Omental fat pad (tissue), 4 donors: Measurements from ENCODE around the gene POLD2. TPM values are rescaled to one million over a fixed set of nuclear protein-coding genes. Genes with fewer than 3 reads are reported as not detected.

ENCODE experiments used
- ATAC-seq: fragments of 150-250 bp; one replicate; pipeline ENCODE4 v1.9.1; 2016; ENCODE audit warnings: mild to moderate bottlenecking, moderate library complexity; ENCODE audit not compliant: low FRiP score
- DNase-seq: peaks from one replicate; pipeline ENCODE4 v3.0.0-alpha.2; 2019; ENCODE audit warnings: low spot score
- CTCF ChIP-seq, 3 donors: fragments of 450-650 bp; IDR thresholded peaks; one replicate each; pipeline ENCODE4 v1.5.1; 2016 to 2017; ENCODE audit warnings: antibody characterized with exemption in 3 of 3, mild to moderate bottlenecking in 3 of 3, moderate library complexity in 2 of 3
- total RNA-seq, 4 donors: library from RNA; depleted of rRNA; stranded (reverse); fragments of >200 nt; gene quantifications; one replicate each; pipeline ENCODE4 v1.1.0, GENCODE V29; 2016

The POLD2 gene
- total RNA-seq, 4 donors from 2014 or later: 41.9 to 71.3 (median 44.2) TPM

GRCh38 chr7:44116087-44116788, 7.1 kb downstream of the POLD2 start:
- no peak for ATAC-seq
- DNase-seq: no peak
- TF ChIP-seq CTCF (IDR thresholded peaks at IDR 0.05): no peak

- DNase-seq (no peak), ATAC-seq (no peak)
- TF ChIP-seq CTCF (IDR thresholded peaks at IDR 0.05): no peak
Observed at GRCh38 chr7:44114586-44115310, 8.6 kb downstream of the POLD2 start.

- no peak for TF ChIP-seq CTCF (IDR thresholded peaks at IDR 0.05)
- DNase-seq (no peak), ATAC-seq (no peak)
Observed at GRCh38 chr7:44113764-44114354, 9.5 kb downstream of the POLD2 start.

- no peak for DNase-seq
- ATAC-seq: no peak
- TF ChIP-seq CTCF (IDR thresholded peaks at IDR 0.05): no peak
Observed at GRCh38 chr7:44112997-44113763, 10.2 kb downstream of the POLD2 start.

GRCh38 chr7:44112231-44112996, 10.9 kb downstream of the POLD2 start:
- ATAC-seq (no peak), DNase-seq (no peak)
- no peak for TF ChIP-seq CTCF (IDR thresholded peaks at IDR 0.05)

- no peak for TF ChIP-seq CTCF (IDR thresholded peaks at IDR 0.05)
- no peak for ATAC-seq
- DNase-seq: no peak
Observed at GRCh38 chr7:44111761-44112160, 11.6 kb downstream of the POLD2 start.
